Measurements from ENCODE around the gene PIEZO2.

The PIEZO2 gene

DNA sequence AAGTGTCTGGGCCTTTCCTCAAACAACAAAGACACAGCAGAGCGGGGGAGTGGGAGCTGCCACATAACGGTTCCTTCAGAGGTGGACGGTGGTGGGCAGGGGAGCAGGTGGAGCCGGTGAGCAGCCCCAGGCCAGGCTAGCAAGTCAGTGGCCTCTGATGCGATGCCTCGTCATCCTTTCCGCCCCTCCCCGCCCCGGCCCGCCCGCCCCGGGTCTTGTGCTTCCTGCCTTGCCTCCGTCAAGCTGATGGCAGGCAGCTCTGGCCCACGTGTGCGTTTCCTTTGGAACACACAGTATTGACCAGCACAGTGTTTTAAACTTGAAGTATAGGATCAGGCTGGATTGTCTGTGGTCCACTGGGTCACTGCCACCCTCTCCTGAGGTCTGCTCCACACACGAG, 38.9 kb downstream of the PIEZO2 start:
- DNase-seq = no peak

- DNase-seq = no peak
These were observed 40.4 kb downstream of the PIEZO2 start for GRCh38 chr18:11108947-11109346.

DNA sequence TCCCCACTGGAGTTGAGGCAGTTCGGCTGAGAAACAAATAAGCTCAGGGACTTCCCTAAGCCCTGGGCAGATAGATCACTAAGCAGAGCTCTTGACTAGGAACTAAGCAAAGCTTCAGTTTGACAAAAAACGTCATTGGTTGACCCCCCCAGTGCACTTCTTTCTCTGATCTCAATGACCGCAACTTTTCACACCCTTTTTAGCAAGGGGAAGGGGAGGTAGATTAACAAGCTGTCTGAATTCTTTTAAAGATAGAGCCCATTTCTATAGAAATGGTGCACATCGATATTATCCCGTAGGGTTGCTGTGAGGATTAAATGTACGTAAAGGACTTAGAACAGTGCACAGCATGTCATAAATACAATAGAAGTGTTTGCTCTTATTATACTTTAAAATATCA, 42.5 kb downstream of the PIEZO2 start:
- no peak for DNase-seq

DNA sequence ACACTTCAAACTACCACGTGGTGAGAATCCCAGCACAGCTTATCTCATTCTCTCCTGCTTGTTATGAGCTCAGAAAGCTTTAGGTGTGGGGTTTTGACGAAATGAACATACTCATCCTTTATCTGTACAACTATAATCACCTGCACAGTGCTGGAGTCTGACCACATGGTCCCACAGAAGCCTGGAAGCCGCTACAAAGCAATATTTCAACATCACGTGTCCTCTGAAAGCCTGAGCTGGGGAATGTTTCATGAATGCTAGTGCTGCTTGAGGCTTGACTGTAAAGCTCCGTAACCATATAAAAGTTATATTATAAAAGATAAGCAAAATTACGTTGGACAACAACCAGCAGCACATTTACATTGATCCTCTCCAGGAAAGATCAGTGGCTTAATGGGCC, 43.9 kb downstream of the PIEZO2 start:
- no peak for DNase-seq

- DNase-seq = no peak
These were observed 45.1 kb downstream of the PIEZO2 start for GRCh38 chr18:11104307-11104706.

- no peak for DNase-seq
These were observed 52.3 kb downstream of the PIEZO2 start for GRCh38 chr18:11096839-11097750.

GRCh38 chr18:11096411-11096810, 53.0 kb downstream of the PIEZO2 start:
- DNase-seq = no peak

- DNase-seq = no peak
These were observed 53.6 kb downstream of the PIEZO2 start for GRCh38 chr18:11095674-11096293.

DNA sequence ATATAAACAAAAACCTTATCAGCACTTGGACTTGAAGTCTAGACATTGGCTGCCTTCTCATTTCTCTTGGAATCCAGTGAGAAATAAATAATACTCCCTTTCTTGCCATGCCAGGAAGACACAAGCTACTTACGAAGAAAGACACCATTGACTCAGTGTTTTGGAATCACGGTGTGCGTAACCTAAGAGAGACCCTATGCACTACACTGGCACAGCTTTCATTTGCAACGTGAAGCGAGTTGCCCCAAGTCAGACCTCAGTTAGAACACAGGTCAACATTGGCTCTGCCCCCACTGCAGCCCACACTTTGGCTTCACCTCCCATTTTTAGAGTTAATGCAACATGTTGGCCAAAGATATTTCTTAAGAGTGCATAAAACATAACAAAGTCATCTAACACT, 54.2 kb downstream of the PIEZO2 start:
- no peak for DNase-seq

- no peak for DNase-seq
These were observed 57.6 kb downstream of the PIEZO2 start for GRCh38 chr18:11091746-11092145.

DNA sequence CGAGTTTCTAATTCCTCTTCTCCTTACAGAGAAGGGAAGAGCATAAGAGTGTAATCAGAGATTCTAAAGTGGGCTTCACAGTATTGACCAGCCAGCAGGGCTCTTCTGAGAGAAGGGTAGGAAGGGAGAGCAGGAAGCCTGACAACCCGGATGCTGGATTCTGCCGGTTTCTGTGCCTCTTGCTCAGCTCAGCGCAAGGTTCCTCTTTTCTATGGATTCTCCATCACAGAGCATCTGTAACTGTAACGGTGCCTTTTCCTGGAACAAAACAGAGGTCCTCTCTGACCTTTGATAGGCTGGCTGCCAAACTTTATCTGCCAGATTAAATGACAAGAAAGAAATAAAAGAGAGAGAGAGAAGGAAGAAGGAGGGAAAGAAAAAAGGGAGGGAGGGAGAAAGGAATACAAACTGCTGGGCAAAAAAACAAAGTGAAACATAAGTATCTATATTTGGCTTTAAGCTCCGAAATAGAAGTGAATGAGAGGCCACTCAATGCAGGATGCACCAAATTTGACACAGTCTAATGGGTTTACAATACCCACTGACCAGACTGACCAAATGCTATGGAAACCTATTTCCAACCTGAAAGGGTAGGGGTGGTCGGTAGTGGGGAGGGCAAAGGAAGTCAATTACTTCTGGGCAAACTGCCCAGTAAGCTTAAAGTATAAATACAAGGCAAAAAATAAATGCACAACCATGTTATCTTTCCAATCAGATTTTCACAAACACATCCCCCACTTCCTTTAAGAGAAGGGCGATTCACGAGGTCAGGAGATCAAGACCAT, 59.2 kb downstream of the PIEZO2 start:
- no peak for DNase-seq

DNA sequence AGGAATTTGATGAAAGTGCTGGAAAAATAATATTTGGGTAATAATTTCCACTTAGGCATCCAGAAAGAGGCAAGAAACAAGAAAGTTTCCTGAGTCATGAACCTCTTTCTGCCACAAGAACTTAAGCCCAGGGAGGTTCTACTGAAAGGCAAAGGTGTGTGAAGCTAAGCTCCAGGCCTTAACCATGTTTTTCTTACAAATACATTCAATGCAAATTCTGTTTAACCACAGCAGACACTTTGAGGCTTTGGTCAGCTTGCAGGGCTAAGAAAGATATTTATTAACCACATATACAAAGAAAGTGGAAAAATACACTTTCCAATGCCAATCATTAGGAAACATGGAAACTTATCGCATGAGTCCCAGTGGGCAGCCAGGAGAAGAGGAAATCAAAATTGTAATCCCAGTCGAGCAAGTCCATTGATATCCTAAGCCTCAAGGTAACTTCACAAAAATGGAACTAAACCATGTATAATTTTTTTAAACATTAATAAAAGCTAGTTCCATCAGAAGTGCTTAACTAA, 68.3 kb downstream of the PIEZO2 start:
- DNase-seq = peak; percentile 41 to 45

- DNase-seq = no peak
These were observed 70.9 kb downstream of the PIEZO2 start for GRCh38 chr18:11078491-11078890.

- no peak for DNase-seq
These were observed 71.7 kb downstream of the PIEZO2 start for GRCh38 chr18:11077548-11078187.

- no peak for DNase-seq
These were observed 74.5 kb downstream of the PIEZO2 start for GRCh38 chr18:11074889-11075288.

GRCh38 chr18:11073971-11074370, 75.4 kb downstream of the PIEZO2 start:
- no peak for DNase-seq

GRCh38 chr18:11072632-11073031, 76.7 kb downstream of the PIEZO2 start:
- DNase-seq = no peak

DNA sequence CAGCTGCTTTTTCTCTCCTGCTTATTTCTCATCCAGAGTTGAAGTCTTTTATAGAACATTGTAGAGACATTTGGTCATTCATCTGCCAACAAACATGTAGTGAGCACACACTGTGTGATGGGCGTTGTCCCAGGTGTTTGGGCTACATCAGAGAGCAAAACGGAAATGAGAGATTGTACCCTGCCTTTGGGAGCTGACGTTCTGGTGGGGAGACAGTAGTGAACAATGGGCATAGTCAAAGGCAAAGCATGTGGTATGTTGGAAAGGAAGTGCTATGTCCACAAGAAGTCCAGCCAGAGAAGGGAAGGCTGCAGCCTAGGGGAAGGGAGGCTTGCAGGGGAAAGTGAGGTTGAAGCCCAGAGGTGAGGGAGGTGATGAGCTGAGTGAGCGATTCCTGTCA, 78.1 kb downstream of the PIEZO2 start:
- DNase-seq = no peak

DNA sequence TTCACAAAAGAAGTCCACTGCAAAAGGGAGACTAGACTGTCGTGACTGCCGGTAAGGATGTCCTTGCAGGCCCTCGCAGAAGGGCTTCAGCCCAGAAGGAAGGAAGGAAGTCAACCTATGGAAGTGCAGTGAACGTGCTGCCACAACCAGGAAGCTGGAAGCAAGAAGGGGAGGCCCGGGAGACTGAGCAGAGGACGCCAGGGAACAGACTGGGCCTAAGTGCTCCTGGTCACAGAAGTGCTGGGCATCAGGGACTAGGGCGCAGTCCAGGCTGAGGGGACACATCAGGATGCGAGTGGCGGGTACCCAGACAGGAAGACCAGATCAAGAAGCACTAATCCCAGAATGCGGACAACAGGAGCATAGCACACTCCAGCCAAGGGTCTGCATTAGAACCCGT, 78.8 kb downstream of the PIEZO2 start:
- no peak for DNase-seq

GRCh38 chr18:11066038-11066437, 83.3 kb downstream of the PIEZO2 start:
- DNase-seq = no peak

GRCh38 chr18:11064727-11065460, 84.5 kb downstream of the PIEZO2 start:
- DNase-seq = no peak

DNA sequence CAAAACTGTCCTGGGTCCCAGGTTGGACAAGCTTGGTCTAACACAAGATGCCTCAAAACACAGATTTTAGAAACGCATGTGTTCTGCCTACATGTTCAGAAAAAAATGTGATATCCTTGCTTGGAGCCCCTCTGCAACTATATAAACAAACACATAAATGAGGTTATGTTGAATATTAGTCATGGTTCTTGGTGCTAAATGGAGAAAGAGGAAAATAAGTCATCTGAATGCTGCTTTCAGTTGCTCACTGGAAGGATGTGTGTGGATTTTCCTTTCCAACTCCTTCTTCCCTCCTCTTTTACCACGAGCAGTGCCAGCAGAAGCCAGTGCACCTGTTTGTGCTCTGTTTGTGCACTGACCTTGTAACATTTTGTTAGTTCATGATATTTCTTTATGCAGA, 85.3 kb downstream of the PIEZO2 start:
- DNase-seq = no peak
